Activated naive CD4-positive, alpha-beta T cell (primary cell): ENCODE results near the gene TMEM53.
"Not testable (repeated sequence)": the region's sequence is repeated elsewhere in the genome, so short reads cannot be mapped to it uniquely, and the experiment has no call there.

Experiments used
- DNase-seq, 4 experiments: peaks; one replicate each; lab custom pipeline; 2025; lab: John Stamatoyannopoulos, UW

The TMEM53 gene

DNA sequence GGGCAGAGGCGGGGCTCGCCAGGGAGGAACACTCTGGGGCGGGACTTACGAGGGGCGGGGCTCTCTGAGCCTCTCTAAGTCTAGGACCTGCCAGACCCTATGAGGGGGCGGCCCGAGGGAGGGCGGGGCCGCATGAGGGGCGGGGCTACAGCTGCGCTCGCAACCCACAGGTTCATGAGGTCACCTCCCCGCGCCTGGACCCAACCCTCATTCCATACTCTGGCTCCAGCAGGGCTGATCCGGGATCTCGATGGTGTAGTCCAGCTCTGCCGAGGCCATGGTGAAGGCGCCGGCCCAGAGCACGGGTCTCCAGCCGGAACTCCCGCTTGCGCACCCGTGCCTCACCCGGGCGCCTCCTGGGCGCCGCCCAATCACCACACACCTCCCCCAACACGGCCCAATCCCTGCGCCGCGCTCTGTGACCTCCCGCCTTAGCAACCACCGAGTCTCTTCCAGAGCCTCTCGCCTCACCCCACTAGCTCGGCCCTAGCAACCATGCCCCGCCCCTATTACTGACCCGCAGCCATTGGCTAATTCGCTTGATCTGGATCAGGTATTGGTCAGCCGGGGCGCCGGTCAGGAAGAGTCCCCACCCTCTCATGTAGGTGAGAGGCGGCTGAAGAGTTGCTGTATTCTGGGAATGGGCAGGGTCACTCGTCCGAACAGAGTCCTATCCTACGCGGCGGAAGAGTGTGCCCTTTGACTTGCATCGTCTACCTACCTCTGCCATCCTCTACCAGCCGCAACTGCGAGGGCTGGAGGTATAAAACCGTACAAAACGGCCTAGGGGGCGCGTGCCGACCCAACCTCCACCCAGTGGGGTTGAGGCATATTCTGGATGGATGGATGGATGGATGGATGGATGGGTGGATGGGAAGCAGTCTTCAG lies at the start of gene TMEM53, which contains the start of gene ARMH1:
TSS of gene TMEM53 (minus strand) at position 369 of the 888 bp plus-strand sequence. CDS start at position 279, 90 bp downstream.
TSS of gene ARMH1 (plus strand) at position 602 of the 888 bp plus-strand sequence. CDS start 14,984 bp downstream, outside the sequence.
- DNase-seq = peak; percentile 88 to 94 (median 91)

DNA sequence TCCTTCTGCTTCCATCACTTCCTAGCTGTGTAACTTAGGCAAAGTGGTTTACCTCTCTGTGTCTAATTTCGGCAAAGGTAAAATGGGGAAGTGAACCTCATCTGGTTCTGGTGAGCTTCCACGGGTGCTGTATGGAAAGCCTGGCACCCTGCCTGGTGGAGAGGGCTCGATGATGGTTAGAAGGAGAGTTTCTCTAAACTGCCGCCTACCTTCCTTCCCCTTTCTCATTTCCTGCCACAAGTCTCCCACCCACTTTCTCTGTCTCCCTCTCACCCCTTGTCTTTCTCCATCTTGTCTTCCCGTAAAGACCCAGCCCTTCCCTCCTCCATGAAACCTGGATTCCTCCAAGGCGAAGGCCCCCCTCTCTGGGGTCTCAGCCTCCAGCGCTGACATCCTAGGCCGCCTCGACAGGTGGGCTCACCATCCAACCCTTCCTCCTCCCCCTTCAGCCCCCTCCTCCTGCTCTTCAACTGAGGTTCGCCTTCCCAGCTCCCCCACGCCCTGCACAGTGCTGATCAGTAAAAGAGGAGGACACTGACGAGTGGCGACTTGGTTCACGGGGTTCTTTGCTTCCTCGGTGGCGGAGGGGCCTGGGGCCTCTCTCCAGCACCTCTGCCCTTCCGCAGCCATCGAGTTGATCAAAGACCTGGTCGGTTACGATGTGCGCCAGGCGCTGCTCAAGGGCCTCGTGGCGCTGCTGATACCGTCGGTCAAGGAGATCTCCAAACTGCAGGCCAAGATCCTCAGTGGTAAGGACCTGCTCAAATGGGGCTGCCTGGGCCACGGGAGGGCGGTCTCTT lies 49.4 kb upstream of the TMEM53 start:
- peak in 1 of 4 experiments; percentile 8 for DNase-seq

DNA sequence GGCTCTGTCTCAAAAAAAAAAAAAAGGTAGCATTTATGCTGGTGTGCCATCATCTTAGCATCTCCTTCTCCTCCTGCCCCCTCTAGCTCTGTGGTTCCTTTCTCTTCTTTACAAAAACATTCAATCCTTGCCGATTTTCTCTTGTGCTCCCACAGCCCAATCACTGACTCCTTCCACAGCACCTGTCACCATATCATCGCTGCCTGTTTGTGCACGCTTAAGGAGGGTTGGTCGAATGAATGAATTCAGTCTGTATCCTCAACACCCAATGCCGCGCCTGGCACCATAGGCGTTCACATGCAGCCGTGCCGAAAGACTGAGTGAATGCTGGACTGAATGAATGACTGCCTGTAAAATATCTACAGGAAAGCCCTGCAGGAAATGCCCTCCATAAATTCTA lies 48.8 kb upstream of the TMEM53 start:
- peak in 1 of 4 experiments; percentile 9 for DNase-seq

DNA sequence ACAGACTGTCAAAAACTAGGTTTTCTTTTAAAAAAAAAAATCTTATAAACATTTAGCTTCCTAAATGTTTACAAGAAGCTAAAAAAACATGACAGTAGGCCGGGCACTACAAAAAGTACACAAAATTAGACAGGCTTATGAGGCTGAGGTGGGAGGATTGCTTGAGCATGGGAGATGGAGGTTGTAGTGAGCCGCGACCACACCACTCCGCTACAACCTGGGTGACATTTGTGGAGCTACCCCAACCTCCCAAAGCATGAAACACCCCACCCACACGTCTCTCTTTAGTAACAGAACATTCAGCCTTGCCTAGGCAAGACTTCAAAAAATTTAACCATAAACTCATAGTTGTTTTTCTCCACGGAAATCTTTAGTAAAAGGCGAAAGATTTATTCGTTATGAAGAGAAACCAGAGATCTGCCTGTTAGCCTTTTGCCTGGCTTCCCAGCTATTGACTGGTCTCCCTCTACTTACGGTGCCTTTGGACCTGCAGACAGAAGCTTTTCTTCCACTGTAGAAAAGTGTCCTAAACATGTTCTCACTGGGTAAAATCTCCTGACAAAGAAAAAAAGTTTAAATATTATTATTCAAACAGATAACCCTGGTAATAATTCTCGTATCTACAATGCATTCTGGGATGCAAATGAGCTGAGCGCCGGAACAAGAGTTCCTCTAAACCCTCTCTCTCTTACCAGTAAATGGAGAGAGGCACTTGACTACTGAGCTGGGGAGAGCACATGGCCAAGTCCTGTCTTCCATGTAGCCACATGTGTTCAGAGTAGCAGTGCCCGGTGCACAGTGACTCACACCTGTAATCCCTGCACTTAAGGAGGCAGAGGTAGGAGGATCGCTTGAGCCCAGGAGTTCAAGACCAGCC lies 47.4 kb upstream of the TMEM53 start:
- DNase-seq = peak in 3 of 4 experiments; percentile 33 to 54 (median 50)

DNA sequence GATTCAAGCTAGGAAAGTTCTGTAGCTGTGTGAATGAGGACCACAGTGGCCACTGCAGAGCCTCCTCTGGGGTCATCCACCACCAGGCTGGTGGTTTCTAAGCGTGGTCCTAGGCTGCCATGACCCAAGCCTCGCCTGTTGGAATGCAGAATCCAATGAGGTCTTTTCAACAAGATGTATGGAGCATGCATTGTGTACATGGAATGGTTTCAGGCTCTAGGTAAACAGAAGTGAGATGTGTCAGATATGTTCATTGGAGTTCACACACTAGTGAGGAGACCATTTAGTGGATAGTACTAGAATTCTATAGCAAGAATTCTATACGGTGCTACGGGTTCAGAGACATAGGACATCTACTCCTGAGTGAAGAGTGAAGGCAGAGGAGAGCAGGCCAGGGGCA lies 46.0 kb upstream of the TMEM53 start:
- no peak for DNase-seq

DNA sequence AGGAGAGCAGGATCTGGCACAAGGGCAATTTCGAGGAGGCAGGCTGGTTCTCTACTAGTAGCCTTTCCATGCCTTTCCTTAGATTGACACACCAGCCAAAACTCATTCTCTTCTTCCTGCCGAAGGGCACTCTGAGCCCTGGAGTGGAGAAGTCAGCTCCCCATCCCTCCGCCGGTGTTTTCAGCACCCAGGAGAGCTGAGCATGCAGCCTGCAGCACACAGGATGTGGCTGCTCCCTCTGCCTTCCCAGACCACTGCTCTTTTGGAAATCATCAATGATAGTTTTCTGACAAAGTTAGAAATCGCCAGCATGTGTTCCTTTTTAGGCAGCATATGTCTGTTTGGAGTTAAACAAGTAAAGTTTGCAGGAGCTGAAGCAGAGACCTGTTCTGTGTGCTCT lies 45.0 kb upstream of the TMEM53 start:
- no peak for DNase-seq

DNA sequence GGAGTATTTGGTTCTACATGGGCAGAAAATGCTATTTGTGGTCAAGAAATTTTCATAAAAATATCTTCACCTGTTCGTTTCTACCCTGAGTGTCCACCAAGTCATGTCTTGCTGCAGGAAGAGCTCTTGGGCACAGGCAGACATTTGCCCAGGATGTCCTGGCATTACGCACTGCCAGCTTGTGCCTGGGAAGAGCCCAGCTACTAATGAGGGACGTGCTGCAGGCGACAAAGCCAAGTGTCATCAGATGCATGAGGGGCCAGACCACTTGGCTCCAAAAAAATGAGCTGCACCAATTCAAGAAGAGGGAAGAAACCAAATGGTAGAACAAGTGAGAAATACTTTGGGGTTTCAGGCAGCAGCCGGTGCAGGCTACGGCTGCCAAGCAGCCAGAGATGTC lies 43.8 kb upstream of the TMEM53 start:
- DNase-seq = no peak

DNA sequence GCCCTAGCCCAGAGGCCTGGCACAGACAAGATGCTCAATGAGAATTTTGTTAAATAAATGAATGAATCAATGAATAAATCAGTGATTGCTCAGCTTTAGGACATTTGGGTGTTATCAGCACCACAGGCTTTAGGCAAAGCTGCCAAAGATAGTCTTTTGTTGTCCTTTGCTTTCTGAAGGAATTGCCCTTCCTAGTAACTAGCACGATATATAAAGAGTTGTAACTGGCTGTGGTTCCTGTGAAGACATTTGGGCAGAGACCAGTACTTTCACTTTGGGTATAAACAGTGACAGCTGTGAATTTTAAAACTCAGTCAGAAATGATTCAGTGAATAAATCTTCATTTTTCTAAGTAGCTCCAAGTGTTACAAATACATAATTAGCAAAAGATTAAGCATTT lies 43.4 kb upstream of the TMEM53 start:
- DNase-seq = no peak

DNA sequence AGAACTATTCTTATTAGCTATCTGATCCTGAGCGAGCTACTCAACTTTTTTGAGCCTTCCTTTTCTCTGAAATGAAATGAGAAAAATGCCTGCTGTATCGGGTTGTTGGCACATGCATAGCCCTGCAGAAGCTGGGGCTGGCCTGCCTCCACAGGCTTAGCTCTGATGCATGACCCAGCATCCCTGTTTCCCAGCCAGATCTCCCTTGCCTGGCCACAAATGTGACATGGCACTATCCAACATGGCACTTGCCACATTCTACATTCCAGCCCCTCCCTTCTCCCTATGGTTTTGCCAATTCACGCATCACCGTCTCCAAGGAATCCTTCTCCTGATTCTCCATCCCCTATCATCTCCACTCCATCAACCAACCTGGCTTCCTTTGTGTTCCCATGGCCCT lies 42.9 kb upstream of the TMEM53 start:
- DNase-seq = no peak

DNA sequence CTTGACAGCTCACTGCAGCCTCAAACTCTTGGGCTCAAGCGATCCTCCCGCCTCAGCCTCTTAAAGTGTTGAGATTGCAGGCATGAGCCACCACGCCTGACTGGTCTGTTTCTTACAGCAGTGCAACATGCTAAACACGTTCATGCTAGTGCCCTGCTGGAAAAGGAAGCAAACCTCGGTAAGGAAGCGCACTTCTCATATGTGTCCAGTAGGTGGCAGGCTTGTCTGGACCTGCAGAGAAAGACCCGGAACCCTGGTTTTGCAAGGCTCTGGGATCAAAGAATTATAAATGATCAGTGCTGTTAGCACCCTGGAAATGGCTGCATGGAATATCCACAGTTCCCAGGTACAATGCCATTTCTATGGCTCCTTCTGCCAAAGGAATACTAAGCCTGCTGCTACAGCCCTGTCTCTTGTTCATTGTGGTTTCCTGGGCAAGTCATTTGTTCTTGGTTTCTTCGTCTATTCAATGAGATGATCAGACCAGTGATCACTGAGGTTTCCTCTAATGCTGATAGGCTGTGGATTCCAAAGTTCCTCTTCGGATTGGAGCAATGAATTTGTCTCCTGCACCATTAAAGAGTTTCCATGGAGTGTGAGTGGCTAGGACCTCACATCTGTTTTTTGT lies 40.8 kb upstream of the TMEM53 start:
- peak in 2 of 4 experiments; percentile 19 to 39 for DNase-seq

DNA sequence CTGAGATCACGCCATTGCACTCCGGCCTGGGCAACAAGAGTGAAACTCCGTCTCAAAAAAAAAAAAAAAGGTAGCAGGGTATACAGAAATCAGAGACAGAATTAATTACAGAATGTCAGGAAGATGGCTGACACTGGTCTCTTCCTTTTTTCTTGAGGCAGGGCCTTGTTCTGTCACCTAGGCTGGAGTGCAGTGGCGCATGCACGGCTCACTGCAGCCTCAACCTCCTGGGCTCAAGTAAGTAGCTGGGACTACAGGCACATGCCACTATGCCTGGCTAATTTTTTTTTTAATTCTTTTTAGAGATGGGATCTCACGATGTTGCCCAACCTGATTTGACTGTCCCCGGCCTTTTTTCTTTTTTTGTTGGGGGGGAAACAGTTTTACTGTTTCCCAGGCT lies 40.3 kb upstream of the TMEM53 start:
- DNase-seq = no peak

DNA sequence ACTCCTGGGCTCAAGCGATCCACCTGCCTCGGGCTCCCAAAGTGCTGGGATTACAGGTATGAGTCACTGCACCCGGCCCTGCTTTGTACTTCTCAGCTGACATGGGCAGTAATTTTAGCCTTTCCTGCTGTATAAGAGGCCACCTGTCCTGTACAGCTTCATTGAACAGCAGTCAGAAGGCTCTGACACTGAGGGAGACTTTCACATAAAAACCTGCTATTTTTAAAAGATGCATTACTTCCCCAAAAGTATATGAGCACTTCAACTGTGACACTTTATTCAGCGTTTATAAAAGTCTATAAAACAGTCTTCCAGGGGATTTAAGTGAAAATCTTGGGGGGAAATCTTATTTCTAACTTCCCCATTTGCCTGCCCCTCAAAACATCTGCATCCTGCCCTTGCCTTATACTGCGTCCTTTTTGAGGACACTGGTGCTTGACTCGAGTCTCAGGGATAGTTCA lies 39.1 kb upstream of the TMEM53 start:
- no peak for DNase-seq

DNA sequence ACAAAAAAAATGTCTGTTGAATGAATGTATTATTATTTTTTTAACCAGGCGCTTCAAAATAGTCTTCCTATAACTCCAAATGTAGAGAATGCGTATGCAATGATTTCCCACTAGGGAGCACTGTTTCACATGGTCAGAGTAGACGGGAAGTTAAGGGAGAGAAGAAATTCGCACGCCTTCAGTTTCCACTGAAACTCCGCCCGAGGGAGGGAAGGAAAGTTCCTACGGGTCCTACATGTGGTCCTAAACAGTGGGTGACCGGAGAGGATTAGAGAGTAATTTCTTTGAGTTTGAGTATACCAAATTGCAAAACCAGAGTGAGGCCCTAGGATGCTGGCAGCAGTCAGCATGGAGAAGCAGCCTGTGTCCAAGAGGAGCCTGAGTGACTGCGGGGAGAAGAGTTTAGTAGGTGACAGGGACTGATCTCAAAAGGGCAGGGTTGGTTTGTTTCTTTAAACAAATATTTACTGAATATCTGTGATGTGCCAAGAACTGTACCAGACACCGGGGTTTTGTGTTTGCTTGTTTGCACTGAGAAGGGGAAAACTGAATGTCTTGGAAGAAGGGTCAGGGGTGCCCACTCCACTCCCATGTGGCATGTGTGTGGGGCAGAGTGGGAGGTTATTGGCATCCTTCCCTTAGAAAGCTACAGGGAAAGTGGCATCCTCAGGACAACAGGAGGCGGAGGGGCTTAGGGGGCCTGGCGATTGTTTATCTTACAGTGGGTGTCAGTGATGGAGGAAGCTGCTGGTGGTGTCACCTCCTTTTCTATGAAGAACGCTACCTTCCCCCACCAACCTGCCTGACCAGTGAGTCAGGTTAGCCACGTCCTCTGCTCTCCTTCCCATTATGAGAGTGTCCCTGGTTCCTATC lies 33.9 kb upstream of the TMEM53 start:
- no peak for DNase-seq

DNA sequence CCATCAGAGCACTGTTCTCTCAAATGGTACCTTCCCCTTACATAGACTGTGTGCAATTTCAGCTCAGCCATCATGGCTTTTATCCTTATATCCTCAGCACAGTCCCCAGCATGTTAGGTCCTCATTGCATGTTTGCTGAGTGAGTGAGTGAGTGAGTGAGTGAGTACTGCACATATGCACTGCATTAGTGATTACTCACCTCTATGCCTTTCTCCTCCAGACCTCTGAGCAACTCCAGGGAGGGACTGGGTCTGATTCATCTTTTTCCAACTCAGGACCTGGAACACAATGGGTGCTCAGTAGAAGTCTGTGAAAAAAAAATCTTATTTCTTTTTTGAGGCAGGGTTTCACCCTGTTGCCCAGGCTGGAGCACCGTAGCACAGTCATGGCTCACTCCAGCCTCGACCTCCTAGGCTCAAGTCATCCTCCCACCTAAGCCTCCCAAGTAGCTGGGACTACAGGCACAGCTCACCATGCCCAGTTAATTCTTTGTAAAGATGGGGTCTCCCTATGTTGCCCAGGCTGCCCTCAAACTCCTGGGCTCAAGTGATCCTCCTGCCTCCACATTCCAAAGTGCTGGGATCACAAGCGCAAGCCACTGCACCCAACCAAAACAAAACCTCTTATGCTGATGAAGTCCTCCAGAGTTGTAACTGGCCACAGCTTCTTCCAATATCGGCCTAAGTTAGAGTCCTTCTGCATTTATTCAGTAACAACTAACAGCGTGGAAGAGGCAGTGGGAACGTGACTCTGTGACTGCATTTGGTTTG lies 33.0 kb upstream of the TMEM53 start:
- DNase-seq = no peak

DNA sequence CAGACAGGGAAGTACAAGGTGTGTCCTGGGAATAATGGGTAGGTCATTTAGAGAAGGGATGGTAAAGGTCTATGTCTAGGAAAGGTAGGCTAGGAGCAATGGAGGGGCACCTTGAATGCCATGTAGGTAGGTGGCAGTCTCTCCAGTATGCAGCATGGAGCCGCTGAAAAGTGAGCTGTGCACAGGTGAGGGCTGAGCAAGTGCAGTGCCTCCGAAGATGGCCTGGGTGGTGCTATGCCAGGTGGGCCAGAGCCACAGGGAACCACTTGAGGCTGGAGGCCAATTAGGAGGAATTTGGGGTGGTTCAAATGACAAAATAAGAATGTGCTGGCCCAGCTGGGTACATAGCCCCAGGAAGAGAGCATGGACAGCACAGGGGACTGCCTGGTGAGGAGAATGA lies 31.7 kb upstream of the TMEM53 start:
- DNase-seq = no peak

DNA sequence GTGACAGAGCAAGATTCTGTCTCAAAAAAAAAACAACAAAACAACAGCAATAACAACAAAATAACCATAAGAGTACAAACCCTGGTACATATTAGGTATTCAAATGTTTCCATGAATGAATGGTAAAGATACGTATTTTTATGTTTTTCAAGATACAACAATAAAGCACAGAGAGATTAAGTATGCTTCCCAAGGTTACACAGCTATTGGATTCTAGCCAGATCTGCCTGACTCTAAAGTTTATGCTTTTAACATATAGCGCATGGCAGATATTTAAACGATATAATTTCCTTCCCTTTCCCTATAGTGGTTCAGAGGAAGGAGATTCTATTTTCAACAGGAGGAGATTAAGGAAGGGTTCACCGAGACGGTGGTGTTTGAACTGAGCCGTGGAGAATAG lies 31.2 kb upstream of the TMEM53 start:
- no peak for DNase-seq

DNA sequence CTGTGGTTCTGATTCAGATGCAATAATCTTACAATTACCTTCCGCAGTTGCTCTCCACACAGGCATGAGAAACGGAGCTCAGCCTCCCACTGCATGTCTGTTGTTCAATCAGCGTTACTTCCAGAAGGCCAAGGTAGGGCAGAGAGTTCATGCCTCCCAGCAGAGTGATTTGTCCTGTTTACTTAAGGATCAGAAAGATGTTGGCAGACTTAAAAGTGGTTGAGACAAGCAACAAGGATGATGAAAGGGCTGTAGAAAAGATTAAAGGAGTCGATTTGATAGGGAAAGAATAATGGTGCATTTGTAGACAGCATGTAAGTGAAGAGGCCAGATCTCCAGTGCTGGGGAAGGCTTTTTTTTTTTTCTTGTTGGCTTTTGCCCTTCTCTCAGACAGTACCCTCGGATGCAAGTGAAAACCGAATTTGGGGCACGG lies 26.9 kb upstream of the TMEM53 start:
- DNase-seq = no peak

DNA sequence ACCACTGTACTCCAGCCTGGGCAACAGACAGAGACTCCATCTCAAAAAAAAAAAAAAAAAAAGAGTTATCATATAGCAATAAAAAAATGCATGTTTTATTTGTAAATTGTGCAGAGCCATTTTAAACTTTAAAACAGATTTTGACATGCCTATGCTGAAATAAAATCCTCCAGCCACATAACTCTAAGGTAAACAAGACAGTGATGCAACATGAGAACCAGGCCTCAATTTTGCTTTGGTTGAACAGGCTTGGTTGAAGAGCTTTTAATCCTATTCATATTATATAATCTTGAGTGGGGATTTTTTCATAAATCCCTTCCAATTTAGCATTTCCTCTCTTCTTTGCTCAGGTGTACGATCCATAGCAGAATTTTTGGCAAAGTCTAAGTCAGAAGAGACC lies 26.3 kb upstream of the TMEM53 start:
- DNase-seq = no peak

DNA sequence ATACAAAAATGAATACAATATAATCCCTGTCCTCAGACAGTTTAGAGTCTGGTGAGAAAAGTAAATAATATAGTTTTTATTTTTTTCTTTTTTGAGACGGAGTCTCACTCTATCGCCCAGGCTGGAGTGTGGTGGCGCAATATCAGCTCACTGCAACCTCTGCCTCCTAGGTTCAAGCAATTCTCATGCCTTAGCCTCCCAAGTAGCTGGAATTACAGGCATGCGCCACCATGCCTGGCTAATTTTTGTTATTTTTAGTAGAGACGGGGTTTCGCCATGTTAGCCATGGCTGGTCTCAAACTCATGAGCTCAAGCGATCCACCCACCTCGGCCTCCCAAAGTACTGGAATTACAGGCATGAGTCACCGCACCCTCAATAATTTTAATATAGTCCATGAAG lies 25.1 kb upstream of the TMEM53 start:
- DNase-seq = not testable (repeated sequence)
